AML-193 (cell line): ENCODE data around the gene QRSL1.
A peak's percentile ranks its signal among the peaks of the same experiment; 100 is the strongest.
"Not testable (repeated sequence)": the region's sequence is repeated elsewhere in the genome, so short reads cannot be mapped to it uniquely, and the experiment has no call there.

Experiments
- DNase-seq, 2 experiments: peaks; one replicate each; lab custom pipeline; 2025; lab: John Stamatoyannopoulos, UW

Gene QRSL1

GRCh38 chr6:106623039-106623438 lies 6.3 kb upstream of the QRSL1 start:
- DNase-seq = no peak

GRCh38 chr6:106626485-106626884 lies 2.9 kb upstream of the QRSL1 start:
- DNase-seq = no peak

GRCh38 chr6:106627760-106628159 lies 1.6 kb upstream of the QRSL1 start:
- not testable (repeated sequence) for DNase-seq

- peak in 1 of 2 experiments; percentile 47 for DNase-seq
Observed at GRCh38 chr6:106628658-106629102, 698 bp upstream of the QRSL1 start.

GRCh38 chr6:106629859-106630163 lies 433 bp downstream of the QRSL1 start:
- DNase-seq = no peak

GRCh38 chr6:106630366-106630765 lies 988 bp downstream of the QRSL1 start:
- DNase-seq = no peak

GRCh38 chr6:106631346-106631745 lies 2.0 kb downstream of the QRSL1 start:
- no peak for DNase-seq

- no peak for DNase-seq
Observed at GRCh38 chr6:106634565-106634964, 5.2 kb downstream of the QRSL1 start.

GRCh38 chr6:106637051-106637716 lies 7.8 kb downstream of the QRSL1 start:
- no peak for DNase-seq

GRCh38 chr6:106637717-106638341 lies 8.5 kb downstream of the QRSL1 start:
- DNase-seq = no peak

GRCh38 chr6:106639812-106640211 lies 10.4 kb downstream of the QRSL1 start:
- DNase-seq = no peak

GRCh38 chr6:106642476-106642875 lies 13.1 kb downstream of the QRSL1 start:
- DNase-seq = no peak

GRCh38 chr6:106643061-106643460 lies 13.7 kb downstream of the QRSL1 start:
- DNase-seq = no peak

- DNase-seq = no peak
Observed at GRCh38 chr6:106648651-106649308, 19.4 kb downstream of the QRSL1 start.

GRCh38 chr6:106658469-106658868 lies 29.1 kb downstream of the QRSL1 start:
- peak in 1 of 2 experiments; percentile 26 for DNase-seq

GRCh38 chr6:106659859-106660258 lies 30.5 kb downstream of the QRSL1 start:
- DNase-seq = no peak

GRCh38 chr6:106662458-106662857 lies 33.1 kb downstream of the QRSL1 start:
- DNase-seq = no peak

- no peak for DNase-seq
Observed at GRCh38 chr6:106666282-106667021, 37.1 kb downstream of the QRSL1 start.

GRCh38 chr6:106667022-106667402 lies 37.6 kb downstream of the QRSL1 start:
- no peak for DNase-seq

GRCh38 chr6:106670236-106670635 lies 40.9 kb downstream of the QRSL1 start:
- DNase-seq = no peak

- DNase-seq = no peak
Observed at GRCh38 chr6:106671651-106672050, 42.3 kb downstream of the QRSL1 start.

- no peak for DNase-seq
Observed at GRCh38 chr6:106674541-106675229, 45.3 kb downstream of the QRSL1 start.
